H1 (cell line): ENCODE results near the gene TMEM150A. TPM values are rescaled to one million over a fixed set of nuclear protein-coding genes. Genes with fewer than 3 reads are reported as not detected.

Source experiments
- CTCF ChIA-PET: fragments of 300-600 bp; sonication (Branson Sonifier 250); formaldehyde crosslinking; loops from one replicate; lab custom pipeline; 2021; ENCODE audit not compliant: partially characterized antibody; lab: Charles Lee
- POLR2A ChIA-PET: fragments of 300-600 bp; sonication (Branson Sonifier 250); formaldehyde crosslinking; loops from one replicate; lab custom pipeline; 2021; ENCODE audit warnings: inconsistent platforms; ENCODE audit not compliant: partially characterized antibody; lab: Charles Lee
- DNase-seq, 2 experiments: peaks; one replicate each; pipeline versions ENCODE4 v3.0.0 to v3.0.0-alpha.2; 2010 to 2022; ENCODE audit warnings: low spot score in 2 of 2, low read depth in 1 of 2, mixed read lengths in 1 of 2
- FAIRE-seq: peaks from 2 replicates; lab custom pipeline; 2011; peaks lifted over from hg19 to GRCh38; lab: Jason Lieb, UNC
- H2AFZ ChIP-seq: 2 replicates; pipeline ENCODE4 v1.8.1; 2012; ENCODE audit warnings: low read length, inconsistent platforms
- H2AK5ac ChIP-seq: 2 replicates; pipeline ENCODE4 v1.6.1; 2013; ENCODE audit warnings: low read depth, low read length
- H2BK120ac ChIP-seq: replicated peaks from 2 replicates; pipeline ENCODE3; 2013; ENCODE audit warnings: low read depth, low read length, inconsistent platforms
- H2BK12ac ChIP-seq: 2 replicates; pipeline ENCODE4 v1.6.1; 2013; ENCODE audit warnings: low read depth, low read length
- H2BK15ac ChIP-seq: 2 replicates; pipeline ENCODE4 v1.6.1; 2013; ENCODE audit warnings: low read length
- H2BK20ac ChIP-seq: 2 replicates; pipeline ENCODE4 v1.6.1; 2013; ENCODE audit warnings: low read length
- H2BK5ac ChIP-seq: 2 replicates; pipeline ENCODE4 v1.6.1; 2013; ENCODE audit warnings: low read depth, low read length
- H3K14ac ChIP-seq: 2 replicates; pipeline ENCODE4 v1.6.1; 2013; ENCODE audit warnings: inconsistent platforms; ENCODE audit not compliant: insufficient read length
- H3K18ac ChIP-seq: 2 replicates; pipeline ENCODE4 v1.6.1; 2013; ENCODE audit warnings: low read length; ENCODE audit errors: extremely low read depth
- H3K23ac ChIP-seq: 2 replicates; pipeline ENCODE4 v1.6.1; 2013; ENCODE audit warnings: inconsistent platforms; ENCODE audit not compliant: insufficient read length
- H3K23me2 ChIP-seq: 2 replicates; pipeline ENCODE4 v1.6.1; 2013; ENCODE audit warnings: low read depth, low read length
- H3K27ac ChIP-seq: 2 replicates; pipeline ENCODE4 v1.6.1; 2011; ENCODE audit warnings: low read depth, low read length, inconsistent platforms
- H3K27me3 ChIP-seq, 4 experiments: replicated peaks in 1 of 4; 1 replicate in 1 of 4; 2 replicates in 3 of 4; pipeline versions ENCODE4 v1.6.1 to v1.8.1; 2011 to 2013; ENCODE audit warnings: low read length in 3 of 4, mild to moderate bottlenecking in 3 of 4, inconsistent platforms in 2 of 4, mixed read lengths in 2 of 4, moderate library complexity in 1 of 4; ENCODE audit not compliant: control insufficient read depth in 3 of 4, insufficient read depth in 3 of 4; ENCODE audit errors: extremely low read depth in 1 of 4
- H3K36me3 ChIP-seq, 4 experiments: 2 replicates each; pipeline versions ENCODE4 v1.6.1 to v1.8.1; 2011 to 2013; ENCODE audit warnings: mild to moderate bottlenecking in 4 of 4, low read length in 3 of 4, moderate library complexity in 2 of 4, control low read depth in 1 of 4, inconsistent platforms in 1 of 4; ENCODE audit not compliant: insufficient read depth in 4 of 4, control insufficient read depth in 2 of 4
- H3K4ac ChIP-seq: replicated peaks from 2 replicates; pipeline ENCODE3; 2013; ENCODE audit warnings: low read length, low read depth, mixed read lengths, inconsistent platforms; ENCODE audit not compliant: insufficient read length
- H3K4me1 ChIP-seq, 4 experiments: replicated peaks in 1 of 4; 1 replicate in 1 of 4; 2 replicates in 3 of 4; pipeline versions ENCODE4 v1.6.1 to v1.8.1; 2011 to 2013; ENCODE audit warnings: low read length in 3 of 4, inconsistent platforms in 2 of 4, mixed read lengths in 1 of 4; ENCODE audit not compliant: insufficient read depth in 4 of 4, control insufficient read depth in 3 of 4
- H3K4me2 ChIP-seq, 2 experiments: 2 replicates each; pipeline versions ENCODE4 v1.6.1 to v1.8.1; 2011 to 2013; ENCODE audit warnings: low read depth in 2 of 2, low read length in 2 of 2, control low read depth in 1 of 2, inconsistent platforms in 1 of 2, mild to moderate bottlenecking in 1 of 2; ENCODE audit not compliant: insufficient read depth in 1 of 2
- H3K4me3 ChIP-seq, 4 experiments: fragments of 200-600, 300-600 bp in 1 of 4; sonication (generic), shearing (Covaris generic), sonication (Bioruptor Twin) in 1 of 4; 2 replicates each; pipeline versions ENCODE4 v1.5.1 to v1.8.1; 2011 to 2016; ENCODE audit warnings: low read length in 4 of 4, low read depth in 3 of 4, control low read depth in 2 of 4, inconsistent platforms in 2 of 4, mild to moderate bottlenecking in 2 of 4, mixed read lengths in 1 of 4, moderate library complexity in 1 of 4; ENCODE audit not compliant: insufficient read depth in 2 of 4; ENCODE audit errors: extremely low read depth in 1 of 4
- H3K56ac ChIP-seq: replicated peaks from 2 replicates; pipeline ENCODE3; 2013; ENCODE audit warnings: low read depth, mild to moderate bottlenecking, mixed read lengths, low read length, inconsistent platforms; ENCODE audit not compliant: insufficient read length
- H3K79me1 ChIP-seq: 2 replicates; pipeline ENCODE4 v1.6.1; 2013; ENCODE audit warnings: low read depth, low read length, control low read depth
- H3K79me2 ChIP-seq, 2 experiments: 2 replicates each; pipeline versions ENCODE4 v1.6.1 to v1.8.1; 2012 to 2013; ENCODE audit warnings: low read length in 2 of 2, mild to moderate bottlenecking in 2 of 2, inconsistent platforms in 1 of 2; ENCODE audit not compliant: insufficient read depth in 2 of 2, control insufficient read depth in 1 of 2
- H3K9ac ChIP-seq, 4 experiments: replicated peaks in 1 of 4; 1 replicate in 1 of 4; 2 replicates in 3 of 4; pipeline versions ENCODE4 v1.6.1 to v1.8.1; 2011 to 2013; ENCODE audit warnings: low read depth in 3 of 4, low read length in 3 of 4, control low read depth in 2 of 4, mild to moderate bottlenecking in 2 of 4, moderate library complexity in 2 of 4, inconsistent platforms in 1 of 4; ENCODE audit errors: extremely low read depth in 1 of 4
- H3K9me3 ChIP-seq, 2 experiments: 2 replicates each; pipeline versions ENCODE4 v1.6.1 to v1.8.1; 2012 to 2013; ENCODE audit warnings: mild to moderate bottlenecking in 2 of 2, moderate library complexity in 2 of 2, control low read depth in 1 of 2, inconsistent platforms in 1 of 2, low read depth in 1 of 2, low read length in 1 of 2, mixed read lengths in 1 of 2; ENCODE audit not compliant: insufficient read depth in 2 of 2
- H4K20me1 ChIP-seq, 2 experiments: replicated peaks in 1 of 2; 2 replicates each; pipeline versions ENCODE3 to v1.8.1; 2011 to 2013; ENCODE audit warnings: inconsistent platforms in 2 of 2, low read length in 2 of 2, mild to moderate bottlenecking in 1 of 2; ENCODE audit not compliant: insufficient read depth in 2 of 2, control insufficient read depth in 1 of 2
- H4K5ac ChIP-seq: 2 replicates; pipeline ENCODE4 v1.6.1; 2013; ENCODE audit warnings: low read length, low read depth, mixed read lengths, inconsistent platforms; ENCODE audit not compliant: insufficient read length
- H4K8ac ChIP-seq: 2 replicates; pipeline ENCODE4 v1.8.0; 2013; ENCODE audit warnings: mild to moderate bottlenecking, moderate library complexity, low read length, inconsistent platforms; ENCODE audit not compliant: insufficient read depth; ENCODE audit errors: extremely low read depth
- H4K91ac ChIP-seq: replicated peaks from 2 replicates; pipeline ENCODE3; 2013; ENCODE audit warnings: low read length, mixed read lengths, inconsistent platforms; ENCODE audit not compliant: insufficient read length
- CREB1 ChIP-seq: IDR thresholded peaks from 2 replicates; pipeline ENCODE4 v1.6.1; 2012; ENCODE audit warnings: inconsistent platforms
- WGBS, 2 experiments: shearing (Covaris generic) in 1 of 2; methylation state at CpG; one replicate each; pipeline versions ENCODE4 v1.1.6 to v1.1.7; 2013 to 2015; ENCODE audit warnings: low lambda C conversion rate in 2 of 2, mixed read lengths in 2 of 2, inconsistent platforms in 1 of 2, low coverage in 1 of 2, missing lambda C conversion rate in 1 of 2; ENCODE audit not compliant: insufficient replicate concordance in 2 of 2, insufficient coverage in 1 of 2, insufficient read length in 1 of 2; ENCODE audit errors: extremely low coverage in 1 of 2, missing lambda C conversion rate in 1 of 2; 5-methylcytosine and 5-hydroxymethylcytosine counted together
- polyA plus RNA-seq, 7 experiments: library from polyadenylated mRNA; depleted of rRNA in 3 of 7; stranded (reverse) in 5 of 7; unstranded in 2 of 7; fragments of >200 nt in 5 of 7; fragments of 200-250 nt in 2 of 7; gene quantifications; 1 replicate in 5 of 7; 2 replicates in 1 of 7; 4 replicates in 1 of 7; pipeline versions ENCODE4 v1.2.1 to v1.2.3, GENCODE V29; 2011 to 2013; ENCODE audit warnings: missing spikeins in 2 of 7, mixed read lengths in 2 of 7
- total RNA-seq: library from RNA; stranded (reverse); fragmentation: NEBNext Ultra II Directional; extraction: Animal tissue kit (Norgen Biotek cat#: 25700); gene quantifications from 2 replicates; pipeline ENCODE4 v1.2.1, GENCODE V29; 2021

The TMEM150A gene
- total and polyA plus RNA-seq, 2 of the 8 experiments (the other 6 are each of a cell fraction or from before 2014, with no cell fraction given): 19.8 to 29.9 TPM

DNA sequence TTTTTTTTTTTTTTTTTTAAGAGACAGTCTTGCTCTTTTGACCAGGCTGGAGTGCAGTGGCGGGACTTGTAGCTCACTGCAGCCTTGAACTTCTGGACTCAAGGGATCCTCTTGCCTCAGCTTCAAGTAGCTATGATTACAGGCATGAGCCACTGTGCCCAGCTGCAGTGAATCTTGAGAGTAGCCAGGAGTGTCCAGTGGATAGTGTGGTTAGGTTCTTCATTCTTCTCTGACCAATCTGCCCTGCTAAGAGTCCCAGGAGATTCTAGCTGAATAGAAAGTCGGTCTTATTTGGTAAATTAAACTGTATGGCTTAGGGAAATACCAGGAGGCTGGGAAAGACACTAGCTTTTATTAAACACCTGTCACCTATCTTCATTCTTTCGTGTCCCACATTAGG, 28.8 kb upstream of the TMEM150A start:
- H4K8ac ChIP-seq: no peak overlapping the region
- 96% methylated on average over 3 of the region's 3 CpGs; no CpG with 5 or more reads in 1 of the 2 experiments for WGBS, 2 experiments
- no peaks in the 10 kb centered on the region for H3K27me3 ChIP-seq
- FAIRE-seq: no peak
- H3K23ac ChIP-seq: no peak overlapping the region
- H3K27ac ChIP-seq: no peak overlapping the region
- no peaks in the 10 kb centered on the region for H3K4me1 ChIP-seq
- no peak overlapping the region for H2AK5ac ChIP-seq
- no peak for DNase-seq
- H3K79me1 ChIP-seq: 0 out of 2 replicates have a peak, but pooled peaks cover 3% of the 10 kb centered on the region
- H2BK120ac ChIP-seq: no peak overlapping the region
- H3K14ac ChIP-seq: no peak overlapping the region
- H3K56ac ChIP-seq: no peak overlapping the region
- no peak overlapping the region for H4K5ac ChIP-seq
- H3K18ac ChIP-seq: no peak overlapping the region
- no peak overlapping the region for H2AFZ ChIP-seq
- H3K79me2 ChIP-seq: no peaks in the 10 kb centered on the region; a peak in 1 of 4 replicates
- H2BK12ac ChIP-seq: no peak overlapping the region
- TF ChIP-seq CREB1: no peak
- TF ChIP-seq, all 59 proteins: peak for 0
- Histone ChIP-seq H3K4me2 (no peak overlapping the region), H3K9me3 (no peaks in the 10 kb centered on the region), H3K4ac (no peak overlapping the region), H3K36me3 (peaks cover 14 to 79% (median 53%) of the 10 kb centered on the region in 4 experiments), H2BK20ac (no peak overlapping the region), H3K4me3 (no peak overlapping the region), H4K91ac (no peak overlapping the region), H2BK5ac (no peak overlapping the region), H2BK15ac (no peak overlapping the region), H4K20me1 (peaks cover 5 to 9% of the 10 kb centered on the region in 2 experiments), H3K23me2 (no peaks in the 10 kb centered on the region), H3K9ac (no peak overlapping the region)
- CTCF ChIA-PET: interaction anchor here (0.9 to 1.3 kb wide), 3 partner anchors 16 to 47 kb away, joined by 3 to 4 read pairs (median 3); no protein-coding TSS in a partner anchor
- POLR2A ChIA-PET: interaction anchor here (0.9 to 4.0 kb wide), 5 partner anchors 10 to 27 kb away, joined by 3 to 30 read pairs (median 3); partner anchors contain the start of genes C2orf68 and USP39
